MM.1S (cell line): ENCODE data around the gene METTL16.
"Not testable (repeated sequence)": the region's sequence is repeated elsewhere in the genome, so short reads cannot be mapped to it uniquely, and the experiment has no call there.

ENCODE experiments used
- DNase-seq: peaks from one replicate; pipeline ENCODE4 v3.0.0-alpha.2; 2015
- H2AFZ ChIP-seq: fragments of 300-600 bp; sonication (generic); 2 replicates; pipeline ENCODE4 v1.6.0; 2016; ENCODE audit warnings: antibody characterized with exemption, low read length
- H3F3A ChIP-seq: fragments of 300-600 bp; sonication (generic); 2 replicates; pipeline ENCODE4 v1.6.1; 2016; ENCODE audit warnings: mild to moderate bottlenecking, antibody characterized with exemption, low read length, moderate library complexity, mixed read lengths; ENCODE audit not compliant: insufficient read depth
- H3K27ac ChIP-seq: fragments of 300-600 bp; sonication (generic); 2 replicates; pipeline ENCODE4 v1.5.1; 2016; ENCODE audit warnings: mild to moderate bottlenecking, low read length
- H3K27me3 ChIP-seq: fragments of 300-600 bp; sonication (generic); replicated peaks from 2 replicates; pipeline ENCODE4 v1.6.0; 2016; ENCODE audit warnings: low read length; ENCODE audit not compliant: insufficient read depth
- H3K36me3 ChIP-seq: fragments of 300-600 bp; sonication (generic); replicated peaks from 2 replicates; pipeline ENCODE4 v1.6.1; 2016; ENCODE audit warnings: mild to moderate bottlenecking, low read length, mixed read lengths; ENCODE audit not compliant: insufficient read depth
- H3K4me1 ChIP-seq: fragments of 300-600 bp; sonication (generic); 2 replicates; pipeline ENCODE4 v1.6.1; 2016; ENCODE audit warnings: low read length, mixed read lengths
- H3K4me2 ChIP-seq: fragments of 300-600 bp; sonication (generic); 2 replicates; pipeline ENCODE4 v1.6.0; 2016; ENCODE audit warnings: low read depth, low read length
- H3K4me3 ChIP-seq: fragments of 300-600 bp; sonication (generic); 2 replicates; pipeline ENCODE4 v1.5.1; 2016; ENCODE audit warnings: low read length, mixed read lengths
- H3K79me2 ChIP-seq: fragments of 300-600 bp; sonication (generic); 2 replicates; pipeline ENCODE4 v1.6.1; 2016; ENCODE audit warnings: mixed run types, low read length, mixed read lengths
- H3K9ac ChIP-seq: fragments of 300-600 bp; sonication (generic); 2 replicates; pipeline ENCODE4 v1.6.1; 2016; ENCODE audit warnings: low read length, mixed read lengths
- H3K9me2 ChIP-seq: fragments of 300-600 bp; sonication (generic); replicated peaks from 2 replicates; pipeline ENCODE4 v1.6.1; 2016; ENCODE audit warnings: mild to moderate bottlenecking, low read length, mixed read lengths; ENCODE audit not compliant: insufficient read depth
- H3K9me3 ChIP-seq: fragments of 300-600 bp; sonication (generic); replicated peaks from 2 replicates; pipeline ENCODE4 v1.6.1; 2016; ENCODE audit warnings: mild to moderate bottlenecking, low read length, mixed read lengths; ENCODE audit not compliant: insufficient read depth
- H4K20me1 ChIP-seq: fragments of 300-600 bp; sonication (generic); 2 replicates; pipeline ENCODE4 v1.6.1; 2016; ENCODE audit warnings: mild to moderate bottlenecking, low read length, moderate library complexity, mixed read lengths; ENCODE audit not compliant: insufficient read depth
- EZH2 ChIP-seq: fragments of 300-600 bp; sonication (generic); optimal IDR thresholded peaks from 2 replicates; pipeline ENCODE3; 2017; ENCODE audit warnings: low read depth, mild to moderate bottlenecking, antibody characterized with exemption, low read length, mixed read lengths
- EZH2phosphoT487 ChIP-seq: fragments of 300-600 bp; sonication (generic); IDR thresholded peaks from 2 replicates; pipeline ENCODE4 v1.6.1; 2018; ENCODE audit warnings: antibody characterized with exemption, low read length
- TF ChIP-seq, protein P1 (sequence below): fragments of 300-600 bp; sonication (generic); IDR thresholded peaks from 2 replicates; pipeline ENCODE4 v1.5.1; 2016; ENCODE audit warnings: antibody characterized with exemption, low read length, mixed read lengths

Gene METTL16

DNA sequence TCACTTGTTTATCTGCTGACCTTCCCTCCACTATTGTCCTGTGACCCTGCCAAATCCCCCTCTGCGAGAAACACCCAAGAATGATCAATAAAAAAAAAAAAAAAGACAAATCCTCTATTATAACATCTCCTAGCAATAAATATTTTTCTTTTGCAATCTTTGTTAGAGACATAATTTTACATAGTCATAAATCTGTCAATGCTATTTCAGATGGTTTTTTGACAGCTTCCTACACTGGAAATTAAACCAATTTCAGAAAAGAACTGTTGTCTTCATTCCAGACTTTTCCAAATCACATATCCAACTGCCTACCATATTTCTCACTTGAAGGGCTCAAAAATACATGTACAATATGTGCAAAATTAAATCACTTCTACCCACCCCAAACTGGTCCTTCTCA, 3.7 kb downstream of the METTL16 start:
- H3K4me2 ChIP-seq: no peak overlapping the region
- no peaks in the 10 kb centered on the region for H3K27me3 ChIP-seq
- H3K9me2 ChIP-seq: no peaks in the 10 kb centered on the region
- peaks cover 12% of the 10 kb centered on the region; the same call in 1 of the 2 replicates for H3F3A ChIP-seq
- DNase-seq: no peak
- no peaks in the 10 kb centered on the region for H3K9me3 ChIP-seq
- peaks cover 11% of the 10 kb centered on the region for H3K4me1 ChIP-seq
- H3K4me3 ChIP-seq: no peak overlapping the region
- H4K20me1 ChIP-seq: no peaks in the 10 kb centered on the region
- no peak overlapping the region for H2AFZ ChIP-seq
- no peak for TF ChIP-seq EZH2
- TF ChIP-seq, protein P1, sequence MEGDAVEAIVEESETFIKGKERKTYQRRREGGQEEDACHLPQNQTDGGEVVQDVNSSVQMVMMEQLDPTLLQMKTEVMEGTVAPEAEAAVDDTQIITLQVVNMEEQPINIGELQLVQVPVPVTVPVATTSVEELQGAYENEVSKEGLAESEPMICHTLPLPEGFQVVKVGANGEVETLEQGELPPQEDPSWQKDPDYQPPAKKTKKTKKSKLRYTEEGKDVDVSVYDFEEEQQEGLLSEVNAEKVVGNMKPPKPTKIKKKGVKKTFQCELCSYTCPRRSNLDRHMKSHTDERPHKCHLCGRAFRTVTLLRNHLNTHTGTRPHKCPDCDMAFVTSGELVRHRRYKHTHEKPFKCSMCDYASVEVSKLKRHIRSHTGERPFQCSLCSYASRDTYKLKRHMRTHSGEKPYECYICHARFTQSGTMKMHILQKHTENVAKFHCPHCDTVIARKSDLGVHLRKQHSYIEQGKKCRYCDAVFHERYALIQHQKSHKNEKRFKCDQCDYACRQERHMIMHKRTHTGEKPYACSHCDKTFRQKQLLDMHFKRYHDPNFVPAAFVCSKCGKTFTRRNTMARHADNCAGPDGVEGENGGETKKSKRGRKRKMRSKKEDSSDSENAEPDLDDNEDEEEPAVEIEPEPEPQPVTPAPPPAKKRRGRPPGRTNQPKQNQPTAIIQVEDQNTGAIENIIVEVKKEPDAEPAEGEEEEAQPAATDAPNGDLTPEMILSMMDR: no peak
- TF ChIP-seq EZH2phosphoT487: no peak
- no peak overlapping the region for H3K9ac ChIP-seq
- no peaks in the 10 kb centered on the region; the same call in 1 of the 2 replicates for H3K36me3 ChIP-seq
- peaks cover 66% of the 10 kb centered on the region for H3K79me2 ChIP-seq
- no peak overlapping the region for H3K27ac ChIP-seq

DNA sequence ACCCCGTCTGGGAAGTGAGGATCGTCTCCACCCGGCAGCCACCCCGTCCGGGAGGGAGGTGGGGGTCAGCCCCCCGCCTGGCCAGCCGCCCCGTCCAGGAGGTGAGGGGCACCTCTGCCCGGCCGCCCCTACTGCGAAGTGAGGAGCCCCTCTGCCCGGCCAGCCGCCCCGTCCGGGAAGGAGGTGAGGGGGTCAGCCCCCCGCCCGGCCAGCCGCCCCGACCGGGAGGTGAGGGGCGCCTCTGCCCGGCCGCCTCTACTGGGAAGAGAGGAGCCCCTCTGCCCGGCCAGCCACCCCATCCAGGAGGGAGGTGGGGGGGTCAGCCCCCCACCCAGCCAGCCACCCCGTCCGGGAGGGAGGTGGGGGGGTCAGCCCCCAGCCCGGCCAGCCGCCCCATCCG, 4.7 kb downstream of the METTL16 start:
- H4K20me1 ChIP-seq, H2AFZ ChIP-seq, H3K36me3 ChIP-seq, DNase-seq, H3K9me3 ChIP-seq, H3K27ac ChIP-seq, H3K27me3 ChIP-seq, H3K9me2 ChIP-seq, H3K4me2 ChIP-seq, H3K9ac ChIP-seq, H3K4me3 ChIP-seq: not testable (repeated sequence)
- H3F3A ChIP-seq: peaks cover 10% of the 10 kb centered on the region; the same call in 1 of the 2 replicates
- H3K4me1 ChIP-seq: peaks cover 11% of the 10 kb centered on the region
- H3K79me2 ChIP-seq: peaks cover 76% of the 10 kb centered on the region

GRCh38 chr17:2503627-2504026, 8.1 kb downstream of the METTL16 start:
- no peaks in the 10 kb centered on the region; the same call in none of the 2 replicates for H3K36me3 ChIP-seq
- no peaks in the 10 kb centered on the region for H3K9me2 ChIP-seq
- no peaks in the 10 kb centered on the region for H3K27me3 ChIP-seq
- H2AFZ ChIP-seq: no peak overlapping the region
- H3K4me3 ChIP-seq: no peak overlapping the region
- H3K4me2 ChIP-seq: no peak overlapping the region
- no peaks in the 10 kb centered on the region for H3K4me1 ChIP-seq
- TF ChIP-seq, protein P1: no peak
- TF ChIP-seq EZH2phosphoT487 (no peak), EZH2 (no peak)
- no peak for DNase-seq
- H3K79me2 ChIP-seq: peaks cover 61% of the 10 kb centered on the region
- H3F3A ChIP-seq: no peaks in the 10 kb centered on the region
- H4K20me1 ChIP-seq: no peaks in the 10 kb centered on the region
- no peak overlapping the region for H3K9ac ChIP-seq
- no peak overlapping the region for H3K27ac ChIP-seq
- no peaks in the 10 kb centered on the region for H3K9me3 ChIP-seq

- Histone ChIP-seq H3K4me3 (no peak overlapping the region), H2AFZ (no peak overlapping the region), H4K20me1 (no peaks in the 10 kb centered on the region), H3K4me2 (no peak overlapping the region), H3K27me3 (no peaks in the 10 kb centered on the region), H3K79me2 (peaks cover 61% of the 10 kb centered on the region), H3K9me2 (no peaks in the 10 kb centered on the region), H3K9ac (no peak overlapping the region), H3K36me3 (no peaks in the 10 kb centered on the region; the same call in none of the 2 replicates), H3F3A (no peaks in the 10 kb centered on the region), H3K4me1 (no peaks in the 10 kb centered on the region), H3K9me3 (no peaks in the 10 kb centered on the region), H3K27ac (no peak overlapping the region)
- no peak for TF ChIP-seq EZH2
- TF ChIP-seq, protein P1: no peak
- DNase-seq: no peak
These were observed 8.7 kb downstream of the METTL16 start for GRCh38 chr17:2502871-2503580.
